ENCODE measurements around the gene ARMC2.

ARMC2 gene

GRCh38 chr6:108998485-108998884, 150.3 kb downstream of the ARMC2 start:
- no peak for DNase-seq

GRCh38 chr6:108999428-108999827, 151.2 kb downstream of the ARMC2 start:
- DNase-seq, result no peak

- DNase-seq, result no peak
Measured at GRCh38 chr6:109000289-109000688, 152.1 kb downstream of the ARMC2 start.

GRCh38 chr6:109001291-109001894, 153.2 kb downstream of the ARMC2 start:
- DNase-seq, result no peak

GRCh38 chr6:109002051-109002697, 154.0 kb downstream of the ARMC2 start:
- DNase-seq, result no peak

- DNase-seq, result no peak
Measured at GRCh38 chr6:109002882-109003281, 154.7 kb downstream of the ARMC2 start.

GRCh38 chr6:109006818-109007217, 158.6 kb downstream of the ARMC2 start:
- no peak for DNase-seq

- no peak for DNase-seq
Measured at GRCh38 chr6:109007521-109007920, 159.3 kb downstream of the ARMC2 start.

GRCh38 chr6:109008054-109008453, 159.8 kb downstream of the ARMC2 start:
- DNase-seq, result no peak

GRCh38 chr6:109008537-109009235, 160.5 kb downstream of the ARMC2 start:
- peak; percentile 10 for DNase-seq

GRCh38 chr6:109009236-109009961, 161.2 kb downstream of the ARMC2 start:
- DNase-seq, result peak; percentile 7

GRCh38 chr6:109009962-109010704, 161.9 kb downstream of the ARMC2 start:
- DNase-seq, result no peak

- no peak for DNase-seq
Measured at GRCh38 chr6:109010705-109011102, 162.5 kb downstream of the ARMC2 start.

- DNase-seq, result no peak
Measured at GRCh38 chr6:109013656-109014305, 165.6 kb downstream of the ARMC2 start.

GRCh38 chr6:109014606-109015005, 166.4 kb downstream of the ARMC2 start:
- no peak for DNase-seq

GRCh38 chr6:109015176-109015575, 167.0 kb downstream of the ARMC2 start:
- no peak for DNase-seq

GRCh38 chr6:109019911-109020310, 171.7 kb downstream of the ARMC2 start:
- DNase-seq, result no peak

- DNase-seq, result no peak
Measured at GRCh38 chr6:109021870-109022269, 173.6 kb downstream of the ARMC2 start.

GRCh38 chr6:109023356-109023925, 175.2 kb downstream of the ARMC2 start:
- no peak for DNase-seq
